Measurements from ENCODE around the gene SMCO2. TPM values are rescaled to one million over a fixed set of nuclear protein-coding genes. Genes with fewer than 3 reads are reported as not detected.

SMCO2 gene
- total and polyA plus RNA-seq, 9 of the 15 experiments (the other 6 are each of a cell fraction or from before 2014, with no cell fraction given): not detected

DNA sequence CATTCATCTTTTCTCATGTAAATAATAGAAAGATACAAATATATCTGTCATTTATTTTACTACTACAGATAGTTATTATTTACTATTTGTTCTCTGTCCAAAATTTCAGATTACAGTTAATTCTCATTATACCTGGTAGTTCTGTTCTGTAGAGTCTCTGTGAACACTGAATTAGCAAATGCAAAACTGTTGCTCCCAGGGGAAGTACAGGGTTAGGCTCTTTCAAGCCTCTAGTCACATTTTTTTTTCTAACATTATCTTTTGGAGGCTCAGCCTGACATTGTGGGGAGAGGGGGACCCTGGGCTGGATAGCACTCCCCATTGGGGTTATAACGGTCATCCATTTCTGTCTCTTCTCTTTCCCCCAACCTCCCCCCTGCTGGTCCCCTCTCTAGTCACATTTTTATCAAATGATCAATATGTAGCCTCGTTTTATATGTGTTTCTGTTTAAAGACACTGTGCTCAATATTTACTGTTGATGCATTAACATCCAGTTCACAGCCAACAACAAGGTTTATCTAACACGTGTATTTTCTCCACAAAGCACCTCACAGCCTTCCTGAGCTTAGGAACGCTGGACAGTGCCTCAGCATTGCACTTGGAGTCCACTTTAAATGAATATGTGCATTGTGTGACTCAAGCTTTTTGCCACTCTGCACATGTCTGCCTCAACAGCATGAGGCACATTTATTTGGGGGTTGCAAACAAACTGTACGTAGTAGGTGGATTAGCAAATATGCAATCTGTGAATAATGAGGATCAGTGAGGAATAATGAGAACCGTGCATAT, 4.7 kb downstream of the SMCO2 start:
- ChIA-PET CTCF (ENCODE audit: low intra/inter-chr PET ratio) (no interaction called here), POLR2A (no interaction called here)
- intact Hi-C loops (cut with micrococcal nuclease): no loop called here

More for the DNA sequence above, 4.7 kb downstream of the SMCO2 start:
- H3K27ac ChIP-seq (ENCODE audit: extremely low read depth, low read depth, low read length): no peak overlapping the region
- TF ChIP-seq, protein P1, sequence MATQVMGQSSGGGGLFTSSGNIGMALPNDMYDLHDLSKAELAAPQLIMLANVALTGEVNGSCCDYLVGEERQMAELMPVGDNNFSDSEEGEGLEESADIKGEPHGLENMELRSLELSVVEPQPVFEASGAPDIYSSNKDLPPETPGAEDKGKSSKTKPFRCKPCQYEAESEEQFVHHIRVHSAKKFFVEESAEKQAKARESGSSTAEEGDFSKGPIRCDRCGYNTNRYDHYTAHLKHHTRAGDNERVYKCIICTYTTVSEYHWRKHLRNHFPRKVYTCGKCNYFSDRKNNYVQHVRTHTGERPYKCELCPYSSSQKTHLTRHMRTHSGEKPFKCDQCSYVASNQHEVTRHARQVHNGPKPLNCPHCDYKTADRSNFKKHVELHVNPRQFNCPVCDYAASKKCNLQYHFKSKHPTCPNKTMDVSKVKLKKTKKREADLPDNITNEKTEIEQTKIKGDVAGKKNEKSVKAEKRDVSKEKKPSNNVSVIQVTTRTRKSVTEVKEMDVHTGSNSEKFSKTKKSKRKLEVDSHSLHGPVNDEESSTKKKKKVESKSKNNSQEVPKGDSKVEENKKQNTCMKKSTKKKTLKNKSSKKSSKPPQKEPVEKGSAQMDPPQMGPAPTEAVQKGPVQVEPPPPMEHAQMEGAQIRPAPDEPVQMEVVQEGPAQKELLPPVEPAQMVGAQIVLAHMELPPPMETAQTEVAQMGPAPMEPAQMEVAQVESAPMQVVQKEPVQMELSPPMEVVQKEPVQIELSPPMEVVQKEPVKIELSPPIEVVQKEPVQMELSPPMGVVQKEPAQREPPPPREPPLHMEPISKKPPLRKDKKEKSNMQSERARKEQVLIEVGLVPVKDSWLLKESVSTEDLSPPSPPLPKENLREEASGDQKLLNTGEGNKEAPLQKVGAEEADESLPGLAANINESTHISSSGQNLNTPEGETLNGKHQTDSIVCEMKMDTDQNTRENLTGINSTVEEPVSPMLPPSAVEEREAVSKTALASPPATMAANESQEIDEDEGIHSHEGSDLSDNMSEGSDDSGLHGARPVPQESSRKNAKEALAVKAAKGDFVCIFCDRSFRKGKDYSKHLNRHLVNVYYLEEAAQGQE (IDR thresholded peaks at IDR 0.05; ENCODE audit: borderline replicate concordance): peak; percentile 19; the same call in 1 of the 2 replicates
- TF ChIP-seq, protein P1 (CRISPR knock-in tag; IDR thresholded peaks at IDR 0.05; ENCODE audit: low read depth): no peak
- TF ChIP-seq SRF (CRISPR knock-in tag; IDR thresholded peaks at IDR 0.05): no peak
- FAIRE-seq (no peak), ATAC-seq (no peak), DNase-seq (ENCODE audit: extremely low read depth in 1 of 4, low spot score in 3 of 4) (no peak)
- H3K4me2 ChIP-seq (ENCODE audit: insufficient read depth, low read length): no peak overlapping the region
- no TSS peak for BruUV-seq (replicated peaks)
- in situ Hi-C loops (cut with MboI): no loop called here
- H3K9ac ChIP-seq (ENCODE audit: insufficient read depth in 1 of 2, low read depth in 2 of 2, low read length in 2 of 2): no peak overlapping the region
- H3K9me1 ChIP-seq (ENCODE audit: control insufficient read depth, insufficient read depth, low read length): no peaks in the 10 kb centered on the region
- under 1% methylated on average over 6 of the region's 6 CpGs for WGBS (ENCODE audit: insufficient coverage, low coverage, missing lambda C conversion rate)
- H3K79me2 ChIP-seq (ENCODE audit: control insufficient read depth, insufficient read depth, low read length): no peaks in the 10 kb centered on the region
- no peaks in the 10 kb centered on the region for H3K9me3 ChIP-seq (replicated peaks; ENCODE audit: control insufficient read depth, insufficient read depth, low read depth, low read length)
- H3K4me1 ChIP-seq (replicated peaks in 1 of 2; ENCODE audit: control insufficient read depth in 2 of 2, insufficient read depth in 2 of 2, low read length in 2 of 2): no peaks in the 10 kb centered on the region
- no peaks in the 10 kb centered on the region for H3K36me3 ChIP-seq (ENCODE audit: control insufficient read depth, insufficient read depth, low read length)
- no peak overlapping the region for H2AFZ ChIP-seq (ENCODE audit: low read depth, low read length)
- H4K20me1 ChIP-seq (replicated peaks; ENCODE audit: control insufficient read depth, insufficient read depth, low read length): no peaks in the 10 kb centered on the region
- H3K27me3 ChIP-seq (ENCODE audit: control insufficient read depth in 2 of 2, insufficient read depth in 2 of 2, low read length in 2 of 2): peaks cover 4 to 10% of the 10 kb centered on the region in 2 experiments; a peak in 3 of 5 replicates
- no peak overlapping the region for H3K4me3 ChIP-seq

Measured in K562 (cell line).